Activated CD8-positive, alpha-beta T cell treated with anti-CD3 and anti-CD28 coated beads, Interleukin-2, amount 10 ng/mL, durations not matched to agents 7 days and 5 days (primary cell): Measurements from ENCODE around the gene ANGPTL5. TPM values are rescaled to one million over a fixed set of nuclear protein-coding genes. Genes with fewer than 3 reads are reported as not detected.
"Not testable (repeated sequence)": the region's sequence is repeated elsewhere in the genome, so short reads cannot be mapped to it uniquely, and the experiment has no call there.

Source experiments
- ATAC-seq: fragments of 150-1000 bp; cut with Tn5 transposase; one replicate; pipeline ENCODE4 v1.10.0; 2021; ENCODE audit warnings: moderate library complexity
- CTCF ChIA-PET: fragments of 350-600 bp; sonication (Branson Sonifier 250); formaldehyde crosslinking; loops from one replicate; lab custom pipeline; 2021; ENCODE audit warnings: antibody characterized with exemption; lab: Charles Lee
- POLR2A ChIA-PET: fragments of 350-600 bp; sonication (Branson Sonifier 250); formaldehyde crosslinking; loops from one replicate; lab custom pipeline; 2021; ENCODE audit warnings: antibody characterized with exemption; lab: Charles Lee
- DNase-seq: peaks from one replicate; pipeline ENCODE4 v3.0.0-alpha.2; 2020
- H3K27ac Mint-ChIP-seq: one replicate; pipeline ENCODE4 v1.8.0; 2021; ENCODE audit warnings: mild to moderate bottlenecking, mixed read lengths
- H3K27me3 Mint-ChIP-seq: one replicate; pipeline ENCODE4 v1.8.0; 2021; ENCODE audit warnings: low read depth, mixed read lengths
- H3K36me3 Mint-ChIP-seq: one replicate; pipeline ENCODE4 v1.8.0; 2021; ENCODE audit warnings: low read depth, mixed read lengths
- H3K4me1 Mint-ChIP-seq: one replicate; pipeline ENCODE4 v1.8.0; 2021; ENCODE audit warnings: low read depth, mixed read lengths
- H3K4me3 Mint-ChIP-seq: one replicate; pipeline ENCODE4 v1.8.0; 2021; ENCODE audit warnings: mild to moderate bottlenecking, mixed read lengths
- H3K9me3 Mint-ChIP-seq: one replicate; pipeline ENCODE4 v1.8.0; 2022; ENCODE audit warnings: mixed read lengths; ENCODE audit not compliant: insufficient read depth
- total RNA-seq, 2 experiments: library from RNA; stranded (reverse); gene quantifications; one replicate each; pipeline ENCODE4 v1.2.3, GENCODE V29; 2021

ANGPTL5 gene
- not detected for total RNA-seq

- Mint-ChIP-seq H3K27me3 (peaks cover 3% of the 10 kb centered on the region), H3K4me3 (peak within 1 kb of the TSS; percentile 88), H3K27ac (peak within 1 kb of the TSS; percentile 81), H3K9me3 (no peaks in the 10 kb centered on the region), H3K36me3 (no peaks in the 10 kb centered on the region), H3K4me1 (peaks cover 22% of the 10 kb centered on the region)
- ATAC-seq, result no peak
- ChIA-PET POLR2A (no interaction called here), CTCF (interaction anchor here (1.0 kb wide), 1 partner anchor 9 kb away, joined by 3 read pairs; no protein-coding TSS in a partner anchor)
- no peak for DNase-seq
These were observed at the start of gene ANGPTL5 for GRCh38 chr11:101916422-101916821. TSS of gene ANGPTL5 (minus strand) at chr11:101916522. CDS start at chr11:101907909, 8,613 bp downstream.

GRCh38 chr11:101964200-101964599 lies 47.9 kb upstream of the ANGPTL5 start:
- DNase-seq, H3K9me3 Mint-ChIP-seq, POLR2A ChIA-PET, ATAC-seq, H3K4me1 Mint-ChIP-seq, H3K4me3 Mint-ChIP-seq, CTCF ChIA-PET, H3K27me3 Mint-ChIP-seq, H3K27ac Mint-ChIP-seq, H3K36me3 Mint-ChIP-seq: not testable (repeated sequence)

- H3K27ac Mint-ChIP-seq, result no peak overlapping the region
- no peaks in the 10 kb centered on the region for H3K36me3 Mint-ChIP-seq
- H3K9me3 Mint-ChIP-seq, result no peaks in the 10 kb centered on the region
- no peak for DNase-seq
- POLR2A ChIA-PET, result no interaction called here
- ATAC-seq, result no peak
- no peaks in the 10 kb centered on the region for H3K27me3 Mint-ChIP-seq
- no peak overlapping the region for H3K4me3 Mint-ChIP-seq
- H3K4me1 Mint-ChIP-seq, result no peaks in the 10 kb centered on the region
- CTCF ChIA-PET, result no interaction called here
These were observed 43.9 kb upstream of the ANGPTL5 start for GRCh38 chr11:101960231-101960630.

- Mint-ChIP-seq H3K27ac (no peak overlapping the region), H3K36me3 (no peaks in the 10 kb centered on the region), H3K4me3 (no peak overlapping the region), H3K4me1 (no peaks in the 10 kb centered on the region), H3K27me3 (no peaks in the 10 kb centered on the region), H3K9me3 (no peaks in the 10 kb centered on the region)
- POLR2A ChIA-PET, result no interaction called here
- ATAC-seq (no peak), DNase-seq (no peak)
- CTCF ChIA-PET, result no interaction called here
These were observed 39.4 kb upstream of the ANGPTL5 start for GRCh38 chr11:101955701-101956100.

- Mint-ChIP-seq H3K27me3 (no peaks in the 10 kb centered on the region), H3K36me3 (no peaks in the 10 kb centered on the region), H3K4me1 (no peaks in the 10 kb centered on the region), H3K4me3 (no peak overlapping the region), H3K9me3 (no peaks in the 10 kb centered on the region), H3K27ac (no peak overlapping the region)
- no peak for ATAC-seq
- CTCF ChIA-PET, result no interaction called here
- no peak for DNase-seq
- POLR2A ChIA-PET, result no interaction called here
These were observed 39.0 kb upstream of the ANGPTL5 start for GRCh38 chr11:101955278-101955677.

GRCh38 chr11:101949680-101950220 lies 33.4 kb upstream of the ANGPTL5 start:
- H3K9me3 Mint-ChIP-seq, result no peaks in the 10 kb centered on the region
- no peaks in the 10 kb centered on the region for H3K4me1 Mint-ChIP-seq
- CTCF ChIA-PET, result no interaction called here
- POLR2A ChIA-PET, result no interaction called here
- H3K36me3 Mint-ChIP-seq, result no peaks in the 10 kb centered on the region
- no peak overlapping the region for H3K27ac Mint-ChIP-seq
- no peaks in the 10 kb centered on the region for H3K27me3 Mint-ChIP-seq
- ATAC-seq, result no peak
- DNase-seq, result no peak
- H3K4me3 Mint-ChIP-seq, result no peak overlapping the region

GRCh38 chr11:101945448-101945847 lies 29.1 kb upstream of the ANGPTL5 start:
- Mint-ChIP-seq H3K9me3 (no peaks in the 10 kb centered on the region), H3K27ac (no peak overlapping the region), H3K4me3 (no peak overlapping the region), H3K36me3 (no peaks in the 10 kb centered on the region), H3K27me3 (no peaks in the 10 kb centered on the region), H3K4me1 (no peaks in the 10 kb centered on the region)
- ChIA-PET CTCF (interaction anchor here (0.9 kb wide), 1 partner anchor 85 kb away, joined by 3 read pairs; no protein-coding TSS in a partner anchor), POLR2A (no interaction called here)
- DNase-seq, result no peak
- ATAC-seq, result no peak

GRCh38 chr11:101944923-101945322 lies 28.6 kb upstream of the ANGPTL5 start:
- DNase-seq (no peak), ATAC-seq (no peak)
- no peak overlapping the region for H3K27ac Mint-ChIP-seq
- H3K4me1 Mint-ChIP-seq, result no peaks in the 10 kb centered on the region
- no peaks in the 10 kb centered on the region for H3K27me3 Mint-ChIP-seq
- no peaks in the 10 kb centered on the region for H3K9me3 Mint-ChIP-seq
- no peak overlapping the region for H3K4me3 Mint-ChIP-seq
- POLR2A ChIA-PET, result no interaction called here
- H3K36me3 Mint-ChIP-seq, result no peaks in the 10 kb centered on the region
- CTCF ChIA-PET, result interaction anchor here (0.9 kb wide), 1 partner anchor 84 kb away, joined by 3 read pairs; no protein-coding TSS in a partner anchor

- Mint-ChIP-seq H3K4me3 (no peak overlapping the region), H3K4me1 (no peaks in the 10 kb centered on the region), H3K27ac (no peak overlapping the region), H3K36me3 (no peaks in the 10 kb centered on the region), H3K9me3 (no peaks in the 10 kb centered on the region), H3K27me3 (no peaks in the 10 kb centered on the region)
- ATAC-seq (no peak), DNase-seq (no peak)
- ChIA-PET POLR2A (no interaction called here), CTCF (no interaction called here)
These were observed 24.7 kb upstream of the ANGPTL5 start for GRCh38 chr11:101940901-101941520.

GRCh38 chr11:101931692-101932091 lies 15.4 kb upstream of the ANGPTL5 start:
- Mint-ChIP-seq H3K27me3 (no peaks in the 10 kb centered on the region), H3K4me1 (no peaks in the 10 kb centered on the region), H3K4me3 (no peak overlapping the region), H3K36me3 (no peaks in the 10 kb centered on the region), H3K9me3 (no peaks in the 10 kb centered on the region), H3K27ac (no peak overlapping the region)
- ATAC-seq (no peak), DNase-seq (no peak)
- CTCF ChIA-PET, result interaction anchor here (1.7 kb wide), 1 partner anchor 17 kb away, joined by 3 read pairs; the partner anchor contains the start of gene CEP126
- POLR2A ChIA-PET, result no interaction called here

GRCh38 chr11:101929294-101929915 lies 13.1 kb upstream of the ANGPTL5 start:
- ChIA-PET POLR2A (no interaction called here), CTCF (no interaction called here)
- no peaks in the 10 kb centered on the region for H3K27me3 Mint-ChIP-seq
- no peaks in the 10 kb centered on the region for H3K36me3 Mint-ChIP-seq
- H3K27ac Mint-ChIP-seq, result no peak overlapping the region
- no peak overlapping the region for H3K4me3 Mint-ChIP-seq
- no peaks in the 10 kb centered on the region for H3K9me3 Mint-ChIP-seq
- no peaks in the 10 kb centered on the region for H3K4me1 Mint-ChIP-seq
- ATAC-seq, result no peak
- DNase-seq, result no peak

GRCh38 chr11:101923554-101923953 lies 7.2 kb upstream of the ANGPTL5 start:
- CTCF ChIA-PET, result no interaction called here
- no peak overlapping the region for H3K4me3 Mint-ChIP-seq
- DNase-seq (no peak), ATAC-seq (no peak)
- H3K36me3 Mint-ChIP-seq, result no peaks in the 10 kb centered on the region
- no peaks in the 10 kb centered on the region for H3K4me1 Mint-ChIP-seq
- no peaks in the 10 kb centered on the region for H3K27me3 Mint-ChIP-seq
- H3K9me3 Mint-ChIP-seq, result no peaks in the 10 kb centered on the region
- no peak overlapping the region for H3K27ac Mint-ChIP-seq
- POLR2A ChIA-PET, result no interaction called here
